IMR-90 (cell line): ENCODE results near the gene SLC19A2. TPM values are rescaled to one million over a fixed set of nuclear protein-coding genes. Genes with fewer than 3 reads are reported as not detected.

Experiments
- ATAC-seq: fragments of 200-7000 bp; cut with Tn5 transposase; 2 replicates; pipeline ENCODE4 v1.9.1; 2020; ENCODE audit warnings: low read depth, mild to moderate bottlenecking, moderate library complexity
- BruUV-seq: library from RNA; stranded (reverse); fragments of 400-500 nt; replicated peaks from 2 replicates; lab custom pipeline; 2021; lab: Mats Ljungman, UMichigan
- CTCF ChIA-PET: fragments of 300-600 bp; formaldehyde crosslinking; extraction: SDS; loops from one replicate; lab custom pipeline; 2021; ENCODE audit warnings: antibody characterized with exemption; lab: Yijun Ruan, JAX
- POLR2A ChIA-PET: fragments of 300-600 bp; sonication (Branson Sonifier 250); formaldehyde crosslinking; loops from one replicate; lab custom pipeline; 2022; ENCODE audit warnings: antibody characterized with exemption; ENCODE audit not compliant: unreplicated experiment; lab: Charles Lee
- DNase-seq: peaks from one replicate; pipeline ENCODE4 v3.0.0; 2013
- H2AFZ ChIP-seq: replicated peaks from 2 replicates; pipeline ENCODE3; 2013; ENCODE audit warnings: low read length, mild to moderate bottlenecking; ENCODE audit not compliant: poor library complexity
- H2AK5ac ChIP-seq: 2 replicates; pipeline ENCODE4 v1.6.1; 2013; ENCODE audit warnings: low read depth, low read length, inconsistent platforms
- H2AK9ac ChIP-seq: replicated peaks from 2 replicates; pipeline ENCODE3; 2013; ENCODE audit warnings: mild to moderate bottlenecking, low read depth, low read length, moderate library complexity; ENCODE audit not compliant: poor library complexity
- H2BK120ac ChIP-seq: 2 replicates; pipeline ENCODE4 v1.6.1; 2013; ENCODE audit warnings: low read depth, low read length, inconsistent platforms
- H2BK15ac ChIP-seq: 3 replicates; pipeline ENCODE4 v1.6.1; 2013; ENCODE audit warnings: low read depth, low read length, inconsistent platforms
- H2BK20ac ChIP-seq: 2 replicates; pipeline ENCODE4 v1.6.1; 2013; ENCODE audit warnings: low read depth, mild to moderate bottlenecking, inconsistent platforms, low read length, moderate library complexity
- H2BK5ac ChIP-seq: 2 replicates; pipeline ENCODE4 v1.6.1; 2013; ENCODE audit warnings: mild to moderate bottlenecking, low read depth, low read length, inconsistent platforms; ENCODE audit not compliant: poor library complexity, severe bottlenecking
- H3K14ac ChIP-seq: replicated peaks from 2 replicates; pipeline ENCODE4 v1.6.1; 2013; ENCODE audit warnings: low read depth, low read length, inconsistent platforms
- H3K18ac ChIP-seq: 2 replicates; pipeline ENCODE4 v1.6.1; 2013; ENCODE audit warnings: low read depth, low read length, control low read depth
- H3K23ac ChIP-seq: 2 replicates; pipeline ENCODE4 v1.6.1; 2013; ENCODE audit warnings: low read depth, low read length, inconsistent platforms
- H3K27ac ChIP-seq: 2 replicates; pipeline ENCODE4 v1.5.1; 2013; ENCODE audit warnings: mild to moderate bottlenecking, control low read depth, low read length; ENCODE audit not compliant: insufficient read depth
- H3K27me3 ChIP-seq: 2 replicates; pipeline ENCODE4 v1.6.1; 2013; ENCODE audit warnings: low read length; ENCODE audit not compliant: control insufficient read depth, insufficient read depth
- H3K36me3 ChIP-seq: 2 replicates; pipeline ENCODE4 v1.6.1; 2013; ENCODE audit warnings: low read length, mixed read lengths; ENCODE audit not compliant: control insufficient read depth, insufficient read depth
- H3K4ac ChIP-seq: 2 replicates; pipeline ENCODE4 v1.6.1; 2013; ENCODE audit warnings: low read depth, low read length, inconsistent platforms
- H3K4me1 ChIP-seq: 2 replicates; pipeline ENCODE4 v1.6.1; 2013; ENCODE audit warnings: low read length, mixed read lengths; ENCODE audit not compliant: control insufficient read depth, insufficient read depth
- H3K4me2 ChIP-seq: 2 replicates; pipeline ENCODE4 v1.6.1; 2013; ENCODE audit warnings: low read depth, mild to moderate bottlenecking, control low read depth, low read length, moderate library complexity
- H3K4me3 ChIP-seq: 2 replicates; pipeline ENCODE4 v1.5.1; 2013; ENCODE audit warnings: low read depth, mild to moderate bottlenecking, control low read depth, low read length, moderate library complexity; ENCODE audit not compliant: insufficient read depth
- H3K56ac ChIP-seq: 2 replicates; pipeline ENCODE4 v1.6.1; 2013; ENCODE audit warnings: low read length, inconsistent platforms; ENCODE audit not compliant: insufficient read depth; ENCODE audit errors: extremely low read depth
- H3K79me1 ChIP-seq, 2 experiments: 2 replicates each; pipeline ENCODE4 v1.6.1; 2013; ENCODE audit warnings: low read length in 2 of 2, inconsistent platforms in 1 of 2, low read depth in 1 of 2
- H3K9ac ChIP-seq: 2 replicates; pipeline ENCODE4 v1.6.1; 2013; ENCODE audit warnings: low read depth, low read length, control low read depth
- H3K9me1 ChIP-seq: 2 replicates; pipeline ENCODE4 v1.6.1; 2013; ENCODE audit warnings: low read length, inconsistent platforms; ENCODE audit not compliant: insufficient read depth
- H3K9me3 ChIP-seq: 2 replicates; pipeline ENCODE4 v1.6.1; 2013; ENCODE audit warnings: low read length; ENCODE audit not compliant: control insufficient read depth, insufficient read depth
- H4K20me1 ChIP-seq: 2 replicates; pipeline ENCODE4 v1.6.1; 2013; ENCODE audit warnings: low read length, inconsistent platforms; ENCODE audit not compliant: insufficient read depth
- H4K5ac ChIP-seq: 2 replicates; pipeline ENCODE4 v1.6.1; 2013; ENCODE audit warnings: mild to moderate bottlenecking, low read depth, low read length, control low read depth
- H4K8ac ChIP-seq, 2 experiments: 2 replicates each; pipeline ENCODE4 v1.6.1; 2013; ENCODE audit warnings: low read depth in 2 of 2, low read length in 2 of 2, control low read depth in 1 of 2, inconsistent platforms in 1 of 2
- H4K91ac ChIP-seq: 2 replicates; pipeline ENCODE4 v1.6.1; 2013; ENCODE audit warnings: low read depth, low read length, inconsistent platforms; ENCODE audit not compliant: insufficient read depth
- BHLHE40 ChIP-seq: fragments of 150-350 bp; IDR thresholded peaks from 2 replicates; pipeline ENCODE4 v1.6.1; 2016; ENCODE audit warnings: mild to moderate bottlenecking, low read depth, low read length
- CEBPB ChIP-seq: IDR thresholded peaks from 2 replicates; pipeline ENCODE4 v1.6.1; 2012; ENCODE audit warnings: low read depth, low read length, improper control_type of control experiment
- CHD1 ChIP-seq: IDR thresholded peaks from 2 replicates; pipeline ENCODE4 v1.6.1; 2012; ENCODE audit warnings: low read depth, low read length, improper control_type of control experiment
- FOS ChIP-seq: fragments of 150-350 bp; IDR thresholded peaks from 2 replicates; pipeline ENCODE4 v1.6.1; 2016; ENCODE audit warnings: low read depth, low read length
- MAFK ChIP-seq: IDR thresholded peaks from 2 replicates; pipeline ENCODE4 v1.6.1; 2012; ENCODE audit warnings: low read depth, low read length, improper control_type of control experiment
- MAZ ChIP-seq: IDR thresholded peaks from 2 replicates; pipeline ENCODE4 v1.6.1; 2012; ENCODE audit warnings: low read depth, mild to moderate bottlenecking, low read length, improper control_type of control experiment, moderate library complexity, borderline replicate concordance
- MXI1 ChIP-seq: IDR thresholded peaks from 2 replicates; pipeline ENCODE4 v1.6.1; 2012; ENCODE audit warnings: low read depth, mild to moderate bottlenecking, low read length, moderate library complexity, borderline replicate concordance
- NFE2L2 ChIP-seq: fragments of 150-350 bp; IDR thresholded peaks from 2 replicates; pipeline ENCODE4 v1.6.1; 2016; ENCODE audit warnings: low read depth, mild to moderate bottlenecking, low read length
- POLR2A ChIP-seq: IDR thresholded peaks from 2 replicates; pipeline ENCODE4 v1.6.1; 2012; ENCODE audit warnings: mild to moderate bottlenecking, low read depth, low read length
- RAD21 ChIP-seq: IDR thresholded peaks from 2 replicates; pipeline ENCODE4 v1.6.1; 2012; ENCODE audit warnings: low read length, improper control_type of control experiment
- RCOR1 ChIP-seq: IDR thresholded peaks from 2 replicates; pipeline ENCODE4 v1.6.1; 2012; ENCODE audit warnings: mild to moderate bottlenecking, low read length, improper control_type of control experiment; ENCODE audit not compliant: insufficient replicate concordance
- RFX5 ChIP-seq: IDR thresholded peaks from 2 replicates; pipeline ENCODE4 v1.8.0; 2012; ENCODE audit warnings: low read depth, mild to moderate bottlenecking, low read length, moderate library complexity
- SMC3 ChIP-seq: fragments of 150-350 bp; IDR thresholded peaks from 2 replicates; pipeline ENCODE4 v1.6.1; 2016; ENCODE audit warnings: low read depth, mild to moderate bottlenecking, antibody characterized with exemption, low read length, moderate library complexity
- WGBS, 2 experiments: methylation state at CpG; one replicate each; pipeline versions ENCODE4 v1.1.5 to v1.1.7; 2013; ENCODE audit warnings: missing lambda C conversion rate in 2 of 2; ENCODE audit not compliant: insufficient read length in 1 of 2; ENCODE audit errors: extremely low coverage in 2 of 2; 5-methylcytosine and 5-hydroxymethylcytosine counted together
- dilution Hi-C: fragments of 300-500 bp; cut with HindIII; formaldehyde crosslinking; loops from one replicate; pipeline ENCODE4 v1.14.3; 2018; ENCODE audit warnings: low sequenced_read_pairs; ENCODE audit not compliant: unreplicated experiment
- in situ Hi-C: fragments of 300-500 bp; cut with MboI; formaldehyde crosslinking; loops from 3 replicates; pipeline ENCODE4 v1.14.3; 2019; ENCODE audit warnings: low sequenced_read_pairs, inconsistent platforms, mixed read lengths
- intact Hi-C: fragments of 100-400 bp; cut with micrococcal nuclease; formaldehyde crosslinking; loops from 2 replicates; pipeline ENCODE4 v1.10.0; 2022
- polyA plus RNA-seq, 3 experiments: library from polyadenylated mRNA; depleted of rRNA; stranded (reverse); fragments of >200 nt; gene quantifications; 2 replicates each; pipeline ENCODE4 v1.2.3, GENCODE V29; 2012; ENCODE audit warnings: low replicate concordance in 1 of 3
- total RNA-seq: library from RNA; depleted of rRNA; stranded (reverse); fragments of >200 nt; gene quantifications from 2 replicates; pipeline ENCODE4 v1.2.3, GENCODE V29; 2012
- TF ChIP-seq, protein P1 (sequence below): fragments of 150-350 bp; IDR thresholded peaks from 2 replicates; pipeline ENCODE4 v1.6.1; 2017; ENCODE audit warnings: mild to moderate bottlenecking, antibody characterized with exemption, low read length, low read depth
- TF ChIP-seq, protein P2 (sequence below): fragments of 150-350 bp; IDR thresholded peaks from 2 replicates; pipeline ENCODE4 v1.6.1; 2016; ENCODE audit warnings: low read depth, mild to moderate bottlenecking, low read length, moderate library complexity, borderline replicate concordance
- TF ChIP-seq, protein P3 (sequence below): conservative IDR thresholded peaks from 2 replicates; pipeline ENCODE4 v1.5.1; 2012; ENCODE audit warnings: mild to moderate bottlenecking, low read depth, low read length, improper control_type of control experiment

Gene SLC19A2
- total and polyA plus RNA-seq, 2 of the 4 experiments (the other 2 are of a cell fraction): 3.6 to 5.2 TPM

DNA sequence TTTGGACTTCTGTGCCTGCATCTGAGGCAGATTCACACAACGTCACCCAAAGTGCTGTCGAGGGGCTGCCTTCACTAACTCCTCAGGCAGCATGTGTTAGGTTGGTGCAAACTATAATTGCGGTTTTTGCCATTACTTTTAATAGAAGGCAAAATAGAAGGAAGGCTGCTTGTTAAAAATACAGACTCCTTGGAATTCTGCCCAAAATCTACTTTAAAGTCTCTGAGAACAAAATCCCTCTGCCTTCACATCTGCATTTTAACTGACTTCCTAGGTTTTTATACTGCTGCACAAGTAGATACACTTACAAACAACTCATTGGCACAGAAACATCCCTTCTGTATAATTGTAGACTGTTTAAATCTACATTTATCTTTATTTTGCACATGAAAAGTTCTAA, 41.3 kb upstream of the SLC19A2 start:
- no peak overlapping the region for H2AFZ ChIP-seq
- H3K9me3 ChIP-seq: no peaks in the 10 kb centered on the region
- no peak overlapping the region for H2AK9ac ChIP-seq
- ChIA-PET POLR2A (no interaction called here), CTCF (no interaction called here)
- H3K56ac ChIP-seq: no peak overlapping the region
- H3K4me1 ChIP-seq: no peaks in the 10 kb centered on the region
- no peak overlapping the region for H3K23ac ChIP-seq
- H4K8ac ChIP-seq: no peak overlapping the region
- dilution Hi-C loops (no loop called here), intact Hi-C loops (no loop called here), in situ Hi-C loops (no loop called here)
- H3K27me3 ChIP-seq: peaks cover 3% of the 10 kb centered on the region; the same call in 1 of the 2 replicates
- no peak overlapping the region for H3K4ac ChIP-seq
- H3K79me1 ChIP-seq: no peaks in the 10 kb centered on the region
- no peak for ATAC-seq
- WGBS, 2 experiments: no CpG with 5 or more reads among the region's 3 CpGs
- H2BK120ac ChIP-seq: no peak overlapping the region
- no peaks in the 10 kb centered on the region for H3K9me1 ChIP-seq
- H3K4me3 ChIP-seq: no peak overlapping the region
- H3K27ac ChIP-seq: no peak overlapping the region
- no peak overlapping the region for H3K14ac ChIP-seq
- no TSS peak for BruUV-seq
- no peak overlapping the region for H2BK20ac ChIP-seq
- H3K9ac ChIP-seq: no peak overlapping the region
- DNase-seq: no peak
- no peaks in the 10 kb centered on the region for H4K20me1 ChIP-seq
- H2AK5ac ChIP-seq: no peak overlapping the region
- H3K4me2 ChIP-seq: no peak overlapping the region
- TF ChIP-seq CHD1 (no peak), POLR2A (no peak), MAZ (no peak), BHLHE40 (no peak), RAD21 (no peak), MXI1 (no peak), RFX5 (no peak), SMC3 (no peak), NFE2L2 (no peak), MAFK (no peak), RCOR1 (no peak), CEBPB (no peak), FOS (no peak)
- TF ChIP-seq, protein P1, sequence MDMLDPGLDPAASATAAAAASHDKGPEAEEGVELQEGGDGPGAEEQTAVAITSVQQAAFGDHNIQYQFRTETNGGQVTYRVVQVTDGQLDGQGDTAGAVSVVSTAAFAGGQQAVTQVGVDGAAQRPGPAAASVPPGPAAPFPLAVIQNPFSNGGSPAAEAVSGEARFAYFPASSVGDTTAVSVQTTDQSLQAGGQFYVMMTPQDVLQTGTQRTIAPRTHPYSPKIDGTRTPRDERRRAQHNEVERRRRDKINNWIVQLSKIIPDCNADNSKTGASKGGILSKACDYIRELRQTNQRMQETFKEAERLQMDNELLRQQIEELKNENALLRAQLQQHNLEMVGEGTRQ: no peak
- TF ChIP-seq, protein P2, sequence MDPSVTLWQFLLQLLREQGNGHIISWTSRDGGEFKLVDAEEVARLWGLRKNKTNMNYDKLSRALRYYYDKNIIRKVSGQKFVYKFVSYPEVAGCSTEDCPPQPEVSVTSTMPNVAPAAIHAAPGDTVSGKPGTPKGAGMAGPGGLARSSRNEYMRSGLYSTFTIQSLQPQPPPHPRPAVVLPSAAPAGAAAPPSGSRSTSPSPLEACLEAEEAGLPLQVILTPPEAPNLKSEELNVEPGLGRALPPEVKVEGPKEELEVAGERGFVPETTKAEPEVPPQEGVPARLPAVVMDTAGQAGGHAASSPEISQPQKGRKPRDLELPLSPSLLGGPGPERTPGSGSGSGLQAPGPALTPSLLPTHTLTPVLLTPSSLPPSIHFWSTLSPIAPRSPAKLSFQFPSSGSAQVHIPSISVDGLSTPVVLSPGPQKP: no peak
- TF ChIP-seq, protein P3, sequence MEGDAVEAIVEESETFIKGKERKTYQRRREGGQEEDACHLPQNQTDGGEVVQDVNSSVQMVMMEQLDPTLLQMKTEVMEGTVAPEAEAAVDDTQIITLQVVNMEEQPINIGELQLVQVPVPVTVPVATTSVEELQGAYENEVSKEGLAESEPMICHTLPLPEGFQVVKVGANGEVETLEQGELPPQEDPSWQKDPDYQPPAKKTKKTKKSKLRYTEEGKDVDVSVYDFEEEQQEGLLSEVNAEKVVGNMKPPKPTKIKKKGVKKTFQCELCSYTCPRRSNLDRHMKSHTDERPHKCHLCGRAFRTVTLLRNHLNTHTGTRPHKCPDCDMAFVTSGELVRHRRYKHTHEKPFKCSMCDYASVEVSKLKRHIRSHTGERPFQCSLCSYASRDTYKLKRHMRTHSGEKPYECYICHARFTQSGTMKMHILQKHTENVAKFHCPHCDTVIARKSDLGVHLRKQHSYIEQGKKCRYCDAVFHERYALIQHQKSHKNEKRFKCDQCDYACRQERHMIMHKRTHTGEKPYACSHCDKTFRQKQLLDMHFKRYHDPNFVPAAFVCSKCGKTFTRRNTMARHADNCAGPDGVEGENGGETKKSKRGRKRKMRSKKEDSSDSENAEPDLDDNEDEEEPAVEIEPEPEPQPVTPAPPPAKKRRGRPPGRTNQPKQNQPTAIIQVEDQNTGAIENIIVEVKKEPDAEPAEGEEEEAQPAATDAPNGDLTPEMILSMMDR: no peak
- H4K5ac ChIP-seq: no peak overlapping the region
- H2BK5ac ChIP-seq: no peak overlapping the region
- no peak overlapping the region for H2BK15ac ChIP-seq
- H3K36me3 ChIP-seq: no peaks in the 10 kb centered on the region
- no peak overlapping the region for H3K18ac ChIP-seq
- H4K91ac ChIP-seq: no peak overlapping the region
